ENCODE data around the gene EIF2S3.

DNA sequence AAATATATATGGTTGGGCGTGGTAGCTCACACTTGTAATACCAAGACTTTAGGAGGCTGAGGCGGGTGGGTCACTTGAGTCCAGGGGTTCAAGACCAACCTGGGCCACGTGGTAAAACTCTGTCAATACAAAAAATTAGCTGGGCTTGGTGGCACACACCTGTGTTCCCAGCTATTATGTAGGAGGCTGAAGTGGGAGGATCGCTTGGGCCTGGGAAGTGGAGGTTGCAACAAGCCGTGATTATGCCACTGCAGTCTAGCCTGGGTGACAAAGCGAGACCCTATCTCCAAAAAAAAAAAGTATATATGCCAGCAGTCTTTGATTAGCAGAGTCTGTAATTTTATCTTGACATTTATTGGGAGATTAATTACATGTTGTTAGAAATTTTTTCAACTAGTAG, 8.7 kb downstream of the EIF2S3 start:
- TF ChIP-seq POLR2A (IDR thresholded peaks at IDR 0.05) (no peak), EP300 (IDR thresholded peaks at IDR 0.05; ENCODE audit: low read depth) (no peak)
- TF ChIP-seq, protein P1, sequence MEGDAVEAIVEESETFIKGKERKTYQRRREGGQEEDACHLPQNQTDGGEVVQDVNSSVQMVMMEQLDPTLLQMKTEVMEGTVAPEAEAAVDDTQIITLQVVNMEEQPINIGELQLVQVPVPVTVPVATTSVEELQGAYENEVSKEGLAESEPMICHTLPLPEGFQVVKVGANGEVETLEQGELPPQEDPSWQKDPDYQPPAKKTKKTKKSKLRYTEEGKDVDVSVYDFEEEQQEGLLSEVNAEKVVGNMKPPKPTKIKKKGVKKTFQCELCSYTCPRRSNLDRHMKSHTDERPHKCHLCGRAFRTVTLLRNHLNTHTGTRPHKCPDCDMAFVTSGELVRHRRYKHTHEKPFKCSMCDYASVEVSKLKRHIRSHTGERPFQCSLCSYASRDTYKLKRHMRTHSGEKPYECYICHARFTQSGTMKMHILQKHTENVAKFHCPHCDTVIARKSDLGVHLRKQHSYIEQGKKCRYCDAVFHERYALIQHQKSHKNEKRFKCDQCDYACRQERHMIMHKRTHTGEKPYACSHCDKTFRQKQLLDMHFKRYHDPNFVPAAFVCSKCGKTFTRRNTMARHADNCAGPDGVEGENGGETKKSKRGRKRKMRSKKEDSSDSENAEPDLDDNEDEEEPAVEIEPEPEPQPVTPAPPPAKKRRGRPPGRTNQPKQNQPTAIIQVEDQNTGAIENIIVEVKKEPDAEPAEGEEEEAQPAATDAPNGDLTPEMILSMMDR (IDR thresholded peaks at IDR 0.05): no peak
